H9 (cell line): ENCODE data around the gene ZNF530. TPM values are rescaled to one million over a fixed set of nuclear protein-coding genes. Genes with fewer than 3 reads are reported as not detected.

Experiments used
- DNase-seq: peaks from one replicate; pipeline ENCODE4 v3.0.0-alpha.2; 2017
- H2AFZ ChIP-seq: one replicate; pipeline ENCODE4 v1.6.1; 2013; ENCODE audit warnings: mild to moderate bottlenecking, low read length, control low read depth, moderate library complexity
- H2AK5ac ChIP-seq: 2 replicates; pipeline ENCODE4 v1.6.1; 2013; ENCODE audit warnings: low read length, control low read depth, mixed read lengths; ENCODE audit not compliant: insufficient read length
- H2BK120ac ChIP-seq: one replicate; pipeline ENCODE4 v1.6.1; 2013; ENCODE audit warnings: low read depth, mild to moderate bottlenecking, low read length, control low read depth, inconsistent platforms; ENCODE audit not compliant: poor library complexity, severe bottlenecking
- H2BK12ac ChIP-seq: 2 replicates; pipeline ENCODE4 v1.6.1; 2013; ENCODE audit warnings: low read length, control low read depth, mixed read lengths, low read depth; ENCODE audit not compliant: insufficient read length
- H2BK15ac ChIP-seq: 2 replicates; pipeline ENCODE4 v1.6.1; 2013; ENCODE audit warnings: low read depth, low read length, control low read depth
- H2BK20ac ChIP-seq: one replicate; pipeline ENCODE4 v1.6.1; 2013; ENCODE audit warnings: low read depth, mild to moderate bottlenecking, low read length, control low read depth, inconsistent platforms; ENCODE audit not compliant: poor library complexity, severe bottlenecking
- H2BK5ac ChIP-seq: 2 replicates; pipeline ENCODE4 v1.6.1; 2013; ENCODE audit warnings: low read length, control low read depth, mixed read lengths; ENCODE audit not compliant: insufficient read length
- H3K14ac ChIP-seq: 2 replicates; pipeline ENCODE4 v1.6.1; 2013; ENCODE audit warnings: low read length, control low read depth; ENCODE audit not compliant: insufficient read depth
- H3K18ac ChIP-seq: 2 replicates; pipeline ENCODE4 v1.6.1; 2013; ENCODE audit warnings: low read depth, mild to moderate bottlenecking, mixed read lengths, low read length, control low read depth; ENCODE audit not compliant: insufficient read length
- H3K23ac ChIP-seq: 2 replicates; pipeline ENCODE4 v1.6.1; 2013; ENCODE audit warnings: low read length, control low read depth, mixed read lengths, low read depth; ENCODE audit not compliant: insufficient read length
- H3K23me2 ChIP-seq: 2 replicates; pipeline ENCODE4 v1.6.1; 2013; ENCODE audit warnings: low read depth, mild to moderate bottlenecking, mixed read lengths, low read length, control low read depth; ENCODE audit not compliant: insufficient read length, poor library complexity, severe bottlenecking
- H3K27ac ChIP-seq: 2 replicates; pipeline ENCODE4 v1.5.1; 2013; ENCODE audit warnings: low read length, control low read depth, mixed read lengths, low read depth; ENCODE audit not compliant: insufficient read length
- H3K27me3 ChIP-seq: 2 replicates; pipeline ENCODE4 v1.6.1; 2013; ENCODE audit warnings: low read length, control low read depth, inconsistent platforms; ENCODE audit not compliant: insufficient read depth
- H3K4ac ChIP-seq: 2 replicates; pipeline ENCODE4 v1.6.1; 2013; ENCODE audit warnings: low read depth, mild to moderate bottlenecking, control low read depth, inconsistent platforms, low read length, moderate library complexity
- H3K4me1 ChIP-seq: 2 replicates; pipeline ENCODE4 v1.6.1; 2013; ENCODE audit warnings: low read length, control low read depth, inconsistent platforms; ENCODE audit not compliant: insufficient read depth
- H3K4me2 ChIP-seq: 2 replicates; pipeline ENCODE4 v1.6.1; 2013; ENCODE audit warnings: low read length, control low read depth, mixed read lengths; ENCODE audit not compliant: insufficient read length, insufficient read depth
- H3K56ac ChIP-seq: 2 replicates; pipeline ENCODE4 v1.6.1; 2013; ENCODE audit warnings: low read depth, mild to moderate bottlenecking, mixed read lengths, low read length, control low read depth; ENCODE audit not compliant: insufficient read length
- H3K79me1 ChIP-seq: 2 replicates; pipeline ENCODE4 v1.6.1; 2013; ENCODE audit warnings: low read depth, mild to moderate bottlenecking, moderate library complexity, low read length, control low read depth, inconsistent platforms; ENCODE audit not compliant: insufficient read depth, poor library complexity, severe bottlenecking
- H3K79me2 ChIP-seq: 2 replicates; pipeline ENCODE4 v1.6.1; 2013; ENCODE audit warnings: low read length, control low read depth, inconsistent platforms; ENCODE audit not compliant: insufficient read depth
- H3K9ac ChIP-seq: 2 replicates; pipeline ENCODE4 v1.6.1; 2013; ENCODE audit warnings: low read length, control low read depth, mixed read lengths; ENCODE audit not compliant: insufficient read length; ENCODE audit errors: extremely low read depth
- H3K9me3 ChIP-seq: one replicate; pipeline ENCODE4 v1.6.1; 2013; ENCODE audit warnings: low read depth, low read length, inconsistent platforms; ENCODE audit not compliant: control insufficient read depth
- H3T11ph ChIP-seq: one replicate; pipeline ENCODE4 v1.6.1; 2013; ENCODE audit warnings: mild to moderate bottlenecking, low read length, control low read depth, inconsistent platforms
- H4K20me1 ChIP-seq: one replicate; pipeline ENCODE4 v1.6.1; 2013; ENCODE audit not compliant: control insufficient read depth, insufficient read length, insufficient read depth
- H4K5ac ChIP-seq: 2 replicates; pipeline ENCODE4 v1.6.1; 2013; ENCODE audit warnings: low read depth, mild to moderate bottlenecking, mixed read lengths, low read length, control low read depth; ENCODE audit not compliant: insufficient read length
- H4K8ac ChIP-seq: replicated peaks from 2 replicates; pipeline ENCODE4 v1.6.1; 2013; ENCODE audit warnings: low read length, control low read depth, mixed read lengths, low read depth; ENCODE audit not compliant: insufficient read length
- H4K91ac ChIP-seq: 2 replicates; pipeline ENCODE4 v1.6.1; 2013; ENCODE audit warnings: low read depth, mild to moderate bottlenecking, moderate library complexity, mixed read lengths, low read length, control low read depth; ENCODE audit not compliant: insufficient read length
- H3K27ac Mint-ChIP-seq, 3 experiments: 2 replicates in 2 of 3; 3 replicates in 1 of 3; pipeline ENCODE4 v1.8.0; 2020 to 2021; ENCODE audit warnings: mixed read lengths in 3 of 3, mild to moderate bottlenecking in 1 of 3, moderate library complexity in 1 of 3
- H3K27me3 Mint-ChIP-seq: 2 replicates; pipeline ENCODE4 v1.8.0; 2021; ENCODE audit warnings: low read depth, mild to moderate bottlenecking, moderate library complexity, mixed read lengths
- H3K36me3 Mint-ChIP-seq, 3 experiments: 2 replicates in 2 of 3; 3 replicates in 1 of 3; pipeline ENCODE4 v1.8.0; 2020 to 2021; ENCODE audit warnings: low read depth in 3 of 3, mixed read lengths in 3 of 3; ENCODE audit not compliant: insufficient read depth in 1 of 3
- H3K4me1 Mint-ChIP-seq, 2 experiments: 2 replicates each; pipeline ENCODE4 v1.8.0; 2020; ENCODE audit warnings: mixed read lengths in 2 of 2
- H3K4me3 Mint-ChIP-seq, 2 experiments: 2 replicates in 1 of 2; 3 replicates in 1 of 2; pipeline ENCODE4 v1.8.0; 2020 to 2021; ENCODE audit warnings: mild to moderate bottlenecking in 2 of 2, mixed read lengths in 2 of 2, moderate library complexity in 1 of 2
- H3K9me3 Mint-ChIP-seq, 2 experiments: 2 replicates in 1 of 2; 3 replicates in 1 of 2; pipeline ENCODE4 v1.8.0; 2020; ENCODE audit warnings: mild to moderate bottlenecking in 2 of 2, mixed read lengths in 2 of 2, moderate library complexity in 1 of 2
- CTCF ChIP-seq: fragments of 200-600 bp; sonication (generic); conservative IDR thresholded peaks from 3 replicates; pipeline ENCODE4 v1.8.0; 2021; ENCODE audit warnings: antibody characterized with exemption, mild to moderate bottlenecking
- WGBS: extraction: QIAGEN DNeasy Blood & Tissue Kit; methylation state at CpG from one replicate; pipeline ENCODE4 v1.1.7; 2013; ENCODE audit warnings: missing lambda C conversion rate, low lambda C conversion rate, mixed read lengths; ENCODE audit not compliant: insufficient read length; ENCODE audit errors: extremely low coverage; 5-methylcytosine and 5-hydroxymethylcytosine counted together
- total RNA-seq: library from RNA; stranded (reverse); gene quantifications from 2 replicates; pipeline ENCODE4 v1.2.1, GENCODE V29; 2021

Gene ZNF530
- total RNA-seq, 1 experiment from 2014 or later, result 9.3 TPM

- no peak within 1 kb of the TSS for H2AK5ac ChIP-seq
- no peak for TF ChIP-seq CTCF
- H3K36me3 Mint-ChIP-seq, result peaks cover 48 to 50% (median 49%) of the 10 kb centered on the region in 3 experiments
- H2BK15ac ChIP-seq, result no peak within 1 kb of the TSS
- H3K79me1 ChIP-seq, result peaks cover 12% of the 10 kb centered on the region
- peak within 1 kb of the TSS; percentile 86 for H3K18ac ChIP-seq
- no peaks in the 10 kb centered on the region for H3K23me2 ChIP-seq
- peak within 1 kb of the TSS; percentile 82 for H3K4me2 ChIP-seq
- peak within 1 kb of the TSS; percentile 95 for H3K14ac ChIP-seq
- no peak within 1 kb of the TSS for H3K23ac ChIP-seq
- peak; percentile 94 for DNase-seq
- H3K27ac Mint-ChIP-seq, result peak within 1 kb of the TSS; percentile 48 to 94 (median 94)
- H3K4me1 ChIP-seq, result no peaks in the 10 kb centered on the region
- no CpG with 5 or more reads among the region's 64 CpGs for WGBS
- peaks cover 51 to 65% of the 10 kb centered on the region in 2 experiments for H3K9me3 Mint-ChIP-seq
- H3K9ac ChIP-seq, result peak within 1 kb of the TSS; percentile 96
- no peak within 1 kb of the TSS for H4K5ac ChIP-seq
- H3K27me3 Mint-ChIP-seq, result peaks cover 9% of the 10 kb centered on the region
- H3K56ac ChIP-seq, result no peak within 1 kb of the TSS
- H4K20me1 ChIP-seq, result no peaks in the 10 kb centered on the region
- peak within 1 kb of the TSS; percentile 93 for H2AFZ ChIP-seq
- peaks cover 7 to 13% of the 10 kb centered on the region in 2 experiments for H3K4me1 Mint-ChIP-seq
- H3K27ac ChIP-seq, result no peak within 1 kb of the TSS
- H3K4ac ChIP-seq, result no peak within 1 kb of the TSS; the same call in 1 of the 2 replicates
- peaks cover 42% of the 10 kb centered on the region for H3K9me3 ChIP-seq
- no peak within 1 kb of the TSS for H3T11ph ChIP-seq
- no peak within 1 kb of the TSS for H2BK120ac ChIP-seq
- no peak within 1 kb of the TSS for H4K91ac ChIP-seq
- peaks cover 42% of the 10 kb centered on the region; the same call in 1 of the 2 replicates for H3K79me2 ChIP-seq
- no peaks in the 10 kb centered on the region for H3K27me3 ChIP-seq
- H2BK12ac ChIP-seq, result no peak within 1 kb of the TSS
- H3K4me3 Mint-ChIP-seq, result peak within 1 kb of the TSS; percentile 93 to 99
- no peak within 1 kb of the TSS for H4K8ac ChIP-seq
- no peak within 1 kb of the TSS for H2BK20ac ChIP-seq
- no peak within 1 kb of the TSS for H2BK5ac ChIP-seq
Measured at GRCh38 chr19:57613941-57614743, 14.5 kb downstream of the ZNF530 start, which contains the start of gene ZNF134. Gene ZNF134, plus strand, starts transcription at chr19:57614242. Its CDS starts 5,227 bp downstream, at chr19:57619469.
